K562 (cell line): ENCODE results near the gene MAN1A1.

Experiments used
- HSF4 ChIP-seq: fragments of 250-450 bp; sonication (Bioruptor Pico); IDR thresholded peaks from 2 replicates; pipeline ENCODE4 v2.1.2; 2022; ENCODE audit warnings: mild to moderate bottlenecking, moderate library complexity, borderline replicate concordance
- POLR2G ChIP-seq: fragments of 200-400 bp; formaldehyde crosslinking; IDR thresholded peaks from 2 replicates; pipeline ENCODE4 v1.6.1; 2017; ENCODE audit warnings: low read depth, mild to moderate bottlenecking, antibody characterized with exemption, low read length, moderate library complexity
- RBM15 ChIP-seq: fragments of 200-400 bp; formaldehyde crosslinking; IDR thresholded peaks from 2 replicates; pipeline ENCODE4 v1.6.1; 2018; ENCODE audit warnings: mild to moderate bottlenecking, low read length, moderate library complexity; ENCODE audit not compliant: insufficient read depth
- WHSC1 ChIP-seq: IDR thresholded peaks from one replicate; pipeline ENCODE4 v1.6.1; 2012; ENCODE audit warnings: low read length, control low read depth, inconsistent platforms
- ZNF561 ChIP-seq: fragments of 450-650 bp; formaldehyde crosslinking; conservative IDR thresholded peaks from 2 replicates; pipeline ENCODE4 v1.4.0; 2020; ENCODE audit warnings: mild to moderate bottlenecking, moderate library complexity
- TF ChIP-seq, protein P1 (sequence below), 3 experiments: IDR thresholded peaks in 2 of 3; conservative IDR thresholded peaks in 1 of 3; 2 replicates each; pipeline ENCODE4 v1.5.1; 2011 to 2012; ENCODE audit warnings: low read length in 3 of 3, mild to moderate bottlenecking in 3 of 3, control low read depth in 2 of 3, improper control_type of control experiment in 1 of 3, inconsistent platforms in 1 of 3, low read depth in 1 of 3, mixed read lengths in 1 of 3, moderate library complexity in 1 of 3; ENCODE audit not compliant: insufficient read depth in 2 of 3
- TF ChIP-seq, protein P2 (sequence below): fragments of 250-450 bp; sonication (Bioruptor Pico); IDR thresholded peaks from 2 replicates; pipeline ENCODE4 v1.8.0; 2021; ENCODE audit warnings: mild to moderate bottlenecking, moderate library complexity
- TF ChIP-seq, protein P3 (sequence below): sonication (generic); formaldehyde crosslinking; IDR thresholded peaks from 2 replicates; pipeline ENCODE4 v1.9.0; 2022; ENCODE audit warnings: mild to moderate bottlenecking, missing genetic modification reagents
- TF ChIP-seq, protein P4 (sequence below): fragments of 450-650 bp; IDR thresholded peaks from one replicate; pipeline ENCODE4 v1.6.1; 2018; ENCODE audit warnings: mild to moderate bottlenecking, moderate library complexity; ENCODE audit not compliant: partially characterized antibody

DNA sequence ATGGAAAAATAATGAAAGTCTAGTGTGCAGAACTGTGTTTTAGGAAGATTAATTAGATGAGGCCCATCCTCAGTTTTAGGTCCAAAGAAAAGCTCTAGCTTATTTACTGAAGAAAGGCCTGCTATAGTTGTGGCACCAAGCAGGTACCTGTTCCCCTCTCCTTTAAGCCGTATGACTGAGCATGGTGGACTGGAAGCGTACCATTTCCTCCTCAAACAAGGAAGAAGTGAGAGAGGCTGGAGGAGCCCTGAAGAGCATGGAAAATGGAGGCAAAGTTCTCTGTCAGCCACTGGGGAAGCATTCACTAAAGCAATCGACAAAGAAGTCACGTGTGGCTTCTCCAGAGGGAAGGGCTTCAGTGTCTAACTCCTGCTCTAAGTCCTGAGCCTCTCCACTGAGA, 100.2 kb downstream of the MAN1A1 start:
- TF ChIP-seq ZNF561 (CRISPR knock-in tag) (no peak), HSF4 (CRISPR knock-in tag) (no peak), POLR2G (no peak), WHSC1 (no peak), RBM15 (no peak)
- TF ChIP-seq, protein P1, sequence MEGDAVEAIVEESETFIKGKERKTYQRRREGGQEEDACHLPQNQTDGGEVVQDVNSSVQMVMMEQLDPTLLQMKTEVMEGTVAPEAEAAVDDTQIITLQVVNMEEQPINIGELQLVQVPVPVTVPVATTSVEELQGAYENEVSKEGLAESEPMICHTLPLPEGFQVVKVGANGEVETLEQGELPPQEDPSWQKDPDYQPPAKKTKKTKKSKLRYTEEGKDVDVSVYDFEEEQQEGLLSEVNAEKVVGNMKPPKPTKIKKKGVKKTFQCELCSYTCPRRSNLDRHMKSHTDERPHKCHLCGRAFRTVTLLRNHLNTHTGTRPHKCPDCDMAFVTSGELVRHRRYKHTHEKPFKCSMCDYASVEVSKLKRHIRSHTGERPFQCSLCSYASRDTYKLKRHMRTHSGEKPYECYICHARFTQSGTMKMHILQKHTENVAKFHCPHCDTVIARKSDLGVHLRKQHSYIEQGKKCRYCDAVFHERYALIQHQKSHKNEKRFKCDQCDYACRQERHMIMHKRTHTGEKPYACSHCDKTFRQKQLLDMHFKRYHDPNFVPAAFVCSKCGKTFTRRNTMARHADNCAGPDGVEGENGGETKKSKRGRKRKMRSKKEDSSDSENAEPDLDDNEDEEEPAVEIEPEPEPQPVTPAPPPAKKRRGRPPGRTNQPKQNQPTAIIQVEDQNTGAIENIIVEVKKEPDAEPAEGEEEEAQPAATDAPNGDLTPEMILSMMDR (IDR thresholded peaks at IDR 0.05 in 2 of 3, conservative IDR thresholded peaks at IDR 0.05 in 1 of 3; ENCODE audit: insufficient read depth in 2 of 3, low read depth in 1 of 3, low read length in 3 of 3) = no peak
- TF ChIP-seq, protein P2, sequence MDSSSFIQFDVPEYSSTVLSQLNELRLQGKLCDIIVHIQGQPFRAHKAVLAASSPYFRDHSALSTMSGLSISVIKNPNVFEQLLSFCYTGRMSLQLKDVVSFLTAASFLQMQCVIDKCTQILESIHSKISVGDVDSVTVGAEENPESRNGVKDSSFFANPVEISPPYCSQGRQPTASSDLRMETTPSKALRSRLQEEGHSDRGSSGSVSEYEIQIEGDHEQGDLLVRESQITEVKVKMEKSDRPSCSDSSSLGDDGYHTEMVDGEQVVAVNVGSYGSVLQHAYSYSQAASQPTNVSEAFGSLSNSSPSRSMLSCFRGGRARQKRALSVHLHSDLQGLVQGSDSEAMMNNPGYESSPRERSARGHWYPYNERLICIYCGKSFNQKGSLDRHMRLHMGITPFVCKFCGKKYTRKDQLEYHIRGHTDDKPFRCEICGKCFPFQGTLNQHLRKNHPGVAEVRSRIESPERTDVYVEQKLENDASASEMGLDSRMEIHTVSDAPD (CRISPR knock-in tag) = no peak
- TF ChIP-seq, protein P3, sequence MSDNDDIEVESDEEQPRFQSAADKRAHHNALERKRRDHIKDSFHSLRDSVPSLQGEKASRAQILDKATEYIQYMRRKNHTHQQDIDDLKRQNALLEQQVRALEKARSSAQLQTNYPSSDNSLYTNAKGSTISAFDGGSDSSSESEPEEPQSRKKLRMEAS (CRISPR knock-in tag) = no peak
- TF ChIP-seq, protein P4, sequence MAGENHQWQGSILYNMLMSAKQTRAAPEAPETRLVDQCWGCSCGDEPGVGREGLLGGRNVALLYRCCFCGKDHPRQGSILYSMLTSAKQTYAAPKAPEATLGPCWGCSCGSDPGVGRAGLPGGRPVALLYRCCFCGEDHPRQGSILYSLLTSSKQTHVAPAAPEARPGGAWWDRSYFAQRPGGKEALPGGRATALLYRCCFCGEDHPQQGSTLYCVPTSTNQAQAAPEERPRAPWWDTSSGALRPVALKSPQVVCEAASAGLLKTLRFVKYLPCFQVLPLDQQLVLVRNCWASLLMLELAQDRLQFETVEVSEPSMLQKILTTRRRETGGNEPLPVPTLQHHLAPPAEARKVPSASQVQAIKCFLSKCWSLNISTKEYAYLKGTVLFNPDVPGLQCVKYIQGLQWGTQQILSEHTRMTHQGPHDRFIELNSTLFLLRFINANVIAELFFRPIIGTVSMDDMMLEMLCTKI = no peak
